Memory B cell (primary cell): ENCODE results near the gene BPIFB2.
"Not testable (repeated sequence)": the region's sequence is repeated elsewhere in the genome, so short reads cannot be mapped to it uniquely, and the experiment has no call there.

Source experiments
- ATAC-seq: fragments of 150-1000 bp; cut with Tn5 transposase; 2 replicates; pipeline ENCODE4 v1.10.0; 2021; ENCODE audit warnings: low read depth, mild to moderate bottlenecking, moderate library complexity
- DNase-seq, 2 donors: peaks; one replicate each; pipeline ENCODE4 v3.0.0; 2022; ENCODE audit warnings: low spot score in 2 of 2
- H3K27ac Mint-ChIP-seq: one replicate; pipeline ENCODE4 v1.8.0; 2022; ENCODE audit warnings: mild to moderate bottlenecking, moderate library complexity, mixed read lengths
- H3K27me3 Mint-ChIP-seq: one replicate; pipeline ENCODE4 v1.8.0; 2022; ENCODE audit warnings: mixed read lengths
- H3K36me3 Mint-ChIP-seq: one replicate; pipeline ENCODE4 v1.8.0; 2022; ENCODE audit warnings: mild to moderate bottlenecking, mixed read lengths
- H3K4me1 Mint-ChIP-seq: one replicate; pipeline ENCODE4 v1.8.0; 2022; ENCODE audit warnings: mixed read lengths
- H3K4me3 Mint-ChIP-seq: one replicate; pipeline ENCODE4 v1.8.0; 2022; ENCODE audit warnings: mild to moderate bottlenecking, moderate library complexity, mixed read lengths
- H3K9me3 Mint-ChIP-seq: one replicate; pipeline ENCODE4 v1.8.0; 2022; ENCODE audit warnings: mixed read lengths

BPIFB2 gene

DNA sequence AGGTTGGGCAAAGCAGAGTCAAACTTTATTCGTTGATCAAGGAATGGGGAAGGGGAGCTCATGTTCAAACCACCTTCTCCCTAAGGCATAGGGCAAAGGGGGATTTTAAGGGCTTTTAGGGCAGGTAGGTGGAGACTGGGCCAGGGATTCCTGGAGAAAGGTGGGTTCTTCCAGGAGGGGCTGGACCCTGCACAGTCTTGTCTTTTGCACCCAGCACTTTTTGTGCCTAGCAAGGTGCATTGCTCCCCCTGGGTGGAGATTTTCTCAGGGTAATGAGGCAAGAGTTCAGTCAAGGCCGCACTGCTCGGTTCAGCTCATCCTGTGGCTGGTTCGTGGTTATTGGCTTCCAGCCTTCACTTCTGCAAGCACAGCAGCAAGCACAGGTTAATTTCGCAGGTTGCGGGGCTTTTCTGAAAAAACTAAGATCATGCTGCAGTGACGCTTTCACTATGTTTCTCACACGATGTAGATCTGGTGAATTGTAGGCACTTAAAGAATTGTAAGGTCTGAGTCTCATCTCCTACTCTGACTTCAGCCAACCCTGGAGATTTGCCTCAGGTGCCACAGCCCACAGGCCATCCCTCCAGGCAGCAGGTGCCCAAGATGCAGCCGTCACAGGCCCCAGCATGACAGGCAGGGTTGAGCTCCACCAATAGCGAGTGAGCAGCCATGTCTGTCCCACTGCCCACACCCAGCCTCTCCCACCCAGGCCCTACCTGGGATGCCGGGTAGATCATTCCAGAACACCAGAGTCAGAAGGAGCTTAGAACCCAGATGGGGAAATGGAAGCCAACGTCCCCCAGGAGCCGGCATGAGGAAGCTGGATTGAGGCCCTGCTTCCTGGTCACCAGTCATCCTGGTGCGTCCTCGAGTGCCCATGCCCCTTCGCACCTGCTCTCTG lies 40.4 kb upstream of the BPIFB2 start:
- Mint-ChIP-seq H3K27ac (peak overlapping the region; percentile 93), H3K27me3 (peaks cover 3% of the 10 kb centered on the region), H3K36me3 (no peaks in the 10 kb centered on the region), H3K4me3 (peak overlapping the region; percentile 6), H3K9me3 (no peaks in the 10 kb centered on the region), H3K4me1 (peaks cover 27% of the 10 kb centered on the region)
- ATAC-seq = peak; percentile 72
- DNase-seq = peak; percentile 24 to 58

- Mint-ChIP-seq H3K36me3 (no peaks in the 10 kb centered on the region), H3K27me3 (peaks cover 3% of the 10 kb centered on the region), H3K4me1 (peaks cover 29% of the 10 kb centered on the region), H3K9me3 (no peaks in the 10 kb centered on the region), H3K4me3 (no peak overlapping the region), H3K27ac (peak overlapping the region; percentile 93)
- ATAC-seq (no peak), DNase-seq (peak in 1 of 2 donors; percentile 9)
These were observed 39.5 kb upstream of the BPIFB2 start for GRCh38 chr20:32967961-32968457.

- H3K36me3 Mint-ChIP-seq = no peaks in the 10 kb centered on the region
- H3K4me3 Mint-ChIP-seq = no peak overlapping the region
- DNase-seq = peak in 1 of 2 donors; percentile 8
- peak overlapping the region; percentile 93 for H3K27ac Mint-ChIP-seq
- no peak for ATAC-seq
- peaks cover 31% of the 10 kb centered on the region for H3K4me1 Mint-ChIP-seq
- H3K27me3 Mint-ChIP-seq = peaks cover 3% of the 10 kb centered on the region
- H3K9me3 Mint-ChIP-seq = no peaks in the 10 kb centered on the region
These were observed 38.8 kb upstream of the BPIFB2 start for GRCh38 chr20:32968478-32969241.

GRCh38 chr20:32969356-32970114 lies 38.0 kb upstream of the BPIFB2 start:
- Mint-ChIP-seq H3K27ac (peak overlapping the region; percentile 93), H3K4me3 (peak overlapping the region; percentile 45), H3K4me1 (peaks cover 28% of the 10 kb centered on the region), H3K9me3 (no peaks in the 10 kb centered on the region), H3K36me3 (no peaks in the 10 kb centered on the region), H3K27me3 (no peaks in the 10 kb centered on the region)
- DNase-seq (peak in 1 of 2 donors; percentile 8), ATAC-seq (no peak)

- DNase-seq (peak in 1 of 2 donors; percentile 9), ATAC-seq (no peak)
- peaks cover 32% of the 10 kb centered on the region for H3K4me1 Mint-ChIP-seq
- H3K27me3 Mint-ChIP-seq = no peaks in the 10 kb centered on the region
- H3K36me3 Mint-ChIP-seq = no peaks in the 10 kb centered on the region
- H3K27ac Mint-ChIP-seq = peak overlapping the region; percentile 93
- H3K4me3 Mint-ChIP-seq = peak overlapping the region; percentile 45
- no peaks in the 10 kb centered on the region for H3K9me3 Mint-ChIP-seq
These were observed 37.2 kb upstream of the BPIFB2 start for GRCh38 chr20:32970115-32970972.

DNA sequence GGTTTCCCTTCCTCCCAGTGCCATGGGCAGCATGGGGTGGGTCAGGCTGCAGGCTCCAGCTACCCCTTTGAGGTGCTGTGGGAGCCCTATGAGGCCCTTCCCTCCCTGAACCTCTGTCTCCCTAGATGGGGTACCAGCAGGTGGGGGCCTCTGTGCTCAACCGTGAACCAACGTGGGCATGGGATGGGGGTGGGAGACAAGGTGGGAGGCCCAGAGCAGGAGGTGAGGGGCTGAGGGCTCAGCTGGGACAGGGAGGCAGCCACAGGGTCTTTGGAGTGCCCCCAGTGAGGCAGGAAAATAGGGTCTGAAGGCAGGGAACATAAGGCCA lies 36.6 kb upstream of the BPIFB2 start:
- no peak overlapping the region for H3K4me3 Mint-ChIP-seq
- no peak for ATAC-seq

DNA sequence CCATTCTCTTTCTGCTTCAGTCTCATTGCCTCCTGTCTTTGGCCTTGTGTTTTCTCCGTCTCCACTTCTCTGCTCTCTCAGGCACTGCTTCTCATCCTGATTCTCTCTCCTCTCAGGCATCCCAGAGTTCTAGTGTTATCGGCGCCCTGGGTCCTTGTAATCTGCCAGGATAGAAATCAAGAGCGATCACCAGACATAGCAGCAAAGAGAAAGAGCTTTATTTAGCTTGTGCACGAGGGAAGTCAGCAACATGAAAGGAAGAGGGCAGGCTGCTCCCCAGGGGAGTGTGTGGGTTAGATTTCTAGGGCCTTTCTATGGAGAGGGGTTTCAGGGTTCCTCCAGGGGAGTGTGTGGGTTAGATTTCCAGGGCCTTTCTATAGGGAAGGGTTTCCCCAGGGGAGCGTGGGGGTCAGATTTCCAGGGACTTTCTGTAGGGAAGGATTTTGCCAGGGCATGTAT lies 35.8 kb upstream of the BPIFB2 start:
- peaks cover 3% of the 10 kb centered on the region for H3K9me3 Mint-ChIP-seq
- peaks cover 2% of the 10 kb centered on the region for H3K36me3 Mint-ChIP-seq
- peak in 1 of 2 donors; percentile 54 for DNase-seq
- peaks cover 27% of the 10 kb centered on the region for H3K4me1 Mint-ChIP-seq
- H3K27me3 Mint-ChIP-seq = no peaks in the 10 kb centered on the region
- ATAC-seq = peak; percentile 27
- H3K4me3 Mint-ChIP-seq = no peak overlapping the region
- H3K27ac Mint-ChIP-seq = no peak overlapping the region

More for the DNA sequence above, 36.6 kb upstream of the BPIFB2 start:
- Mint-ChIP-seq H3K9me3 (no peaks in the 10 kb centered on the region), H3K27ac (no peak overlapping the region), H3K36me3 (no peaks in the 10 kb centered on the region), H3K27me3 (no peaks in the 10 kb centered on the region), H3K4me1 (peaks cover 32% of the 10 kb centered on the region)
- DNase-seq = peak in 1 of 2 donors; percentile 10

DNA sequence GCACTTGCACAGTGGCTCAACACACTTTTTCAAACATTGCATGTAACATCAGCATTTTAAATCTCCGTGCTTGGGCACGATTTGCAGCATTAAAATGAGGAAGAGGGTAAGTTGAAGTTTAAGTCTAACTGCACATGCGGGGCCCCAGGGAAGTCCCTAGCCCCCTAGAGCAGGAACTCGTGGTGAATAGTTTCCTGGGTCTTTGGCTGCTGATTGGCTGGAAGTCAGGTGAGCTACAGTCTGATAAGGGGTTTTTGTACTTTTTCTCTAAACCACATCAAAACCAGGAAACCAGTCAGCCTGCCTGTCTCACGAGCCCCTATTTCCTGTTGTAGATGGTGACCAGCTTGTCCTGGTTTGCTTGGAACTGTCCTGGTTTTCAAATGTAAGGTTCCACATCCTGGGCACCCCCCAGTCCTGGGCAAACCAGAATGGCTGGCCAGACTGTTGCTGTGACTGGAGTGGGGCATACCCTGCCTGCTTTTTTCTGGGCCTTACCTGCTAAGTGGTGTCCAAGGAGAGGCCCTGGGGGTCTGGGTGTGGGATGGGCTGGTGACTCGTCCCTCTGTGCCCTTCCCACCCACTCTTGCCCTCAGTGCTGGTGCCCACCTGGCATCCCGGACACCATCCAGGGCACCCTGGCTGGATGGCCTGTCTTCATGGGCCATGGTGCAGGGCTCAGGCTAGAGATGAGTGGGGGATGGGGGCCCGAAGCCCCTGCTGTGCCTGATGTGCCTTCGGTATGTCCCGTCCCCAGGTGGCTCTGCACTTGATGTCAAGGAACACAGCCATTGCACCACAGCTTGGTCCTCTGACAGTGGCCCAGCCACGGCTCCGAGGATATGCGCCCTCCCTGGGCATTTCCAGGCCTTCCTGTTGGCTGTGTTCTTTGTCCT lies 35.1 kb upstream of the BPIFB2 start:
- DNase-seq = peak; percentile 58 to 80
- peak; percentile 91 for ATAC-seq
- H3K4me1 Mint-ChIP-seq = peaks cover 20% of the 10 kb centered on the region
- peak overlapping the region; percentile 47 for H3K4me3 Mint-ChIP-seq
- no peak overlapping the region for H3K27ac Mint-ChIP-seq
- no peaks in the 10 kb centered on the region for H3K27me3 Mint-ChIP-seq
- peaks cover 2% of the 10 kb centered on the region for H3K36me3 Mint-ChIP-seq
- peaks cover 3% of the 10 kb centered on the region for H3K9me3 Mint-ChIP-seq

- Mint-ChIP-seq H3K36me3 (peaks cover 2% of the 10 kb centered on the region), H3K4me3 (peak overlapping the region; percentile 40), H3K4me1 (peaks cover 20% of the 10 kb centered on the region), H3K9me3 (peaks cover 3% of the 10 kb centered on the region), H3K27ac (no peak overlapping the region), H3K27me3 (no peaks in the 10 kb centered on the region)
- ATAC-seq (no peak), DNase-seq (no peak)
These were observed 34.3 kb upstream of the BPIFB2 start for GRCh38 chr20:32973077-32973717.

DNA sequence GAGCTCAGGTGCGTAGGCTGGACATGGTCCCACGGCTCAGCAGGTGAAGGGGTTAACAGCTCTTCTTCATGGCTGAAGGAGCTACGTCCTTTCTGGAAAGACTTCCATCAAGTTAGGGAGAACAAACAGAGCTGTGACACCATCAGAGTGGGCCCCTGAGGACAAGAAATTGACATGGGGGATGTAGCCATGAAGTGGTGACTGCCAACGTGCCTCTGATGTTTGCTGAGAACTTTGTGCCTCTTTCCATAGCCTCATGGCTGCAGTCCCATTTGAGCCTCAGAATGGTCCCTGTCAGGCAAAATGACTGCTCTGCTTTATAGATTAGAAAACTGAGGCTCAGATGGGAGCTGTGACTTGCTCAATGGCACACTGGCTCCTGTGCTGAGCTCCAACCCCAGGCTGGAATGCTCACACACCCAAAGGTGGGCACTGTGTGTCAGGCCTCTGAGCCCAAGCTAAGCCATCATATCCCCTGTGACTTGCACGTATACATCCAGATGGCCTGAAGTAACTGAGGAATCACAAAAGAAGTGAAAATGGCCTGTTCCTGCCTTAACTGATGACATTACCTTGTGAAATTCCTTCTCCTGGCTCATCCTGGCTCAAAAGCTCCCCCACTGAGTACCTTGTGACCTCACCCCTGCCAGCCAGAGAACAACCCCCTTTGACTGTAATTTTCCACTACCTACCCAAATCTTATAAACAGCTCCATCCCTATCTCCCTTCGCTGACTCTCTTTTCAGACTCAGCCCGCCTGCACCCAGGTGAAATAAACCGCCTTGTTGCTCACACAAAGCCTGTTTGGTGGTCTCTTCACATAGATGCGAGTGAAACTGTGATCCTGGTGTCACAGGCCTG lies 33.1 kb upstream of the BPIFB2 start:
- not testable (repeated sequence) for H3K36me3 Mint-ChIP-seq, ATAC-seq, H3K4me3 Mint-ChIP-seq, H3K27me3 Mint-ChIP-seq, DNase-seq, H3K9me3 Mint-ChIP-seq
- H3K4me1 Mint-ChIP-seq = peaks cover 15% of the 10 kb centered on the region
- H3K27ac Mint-ChIP-seq = peak overlapping the region; percentile 86

DNA sequence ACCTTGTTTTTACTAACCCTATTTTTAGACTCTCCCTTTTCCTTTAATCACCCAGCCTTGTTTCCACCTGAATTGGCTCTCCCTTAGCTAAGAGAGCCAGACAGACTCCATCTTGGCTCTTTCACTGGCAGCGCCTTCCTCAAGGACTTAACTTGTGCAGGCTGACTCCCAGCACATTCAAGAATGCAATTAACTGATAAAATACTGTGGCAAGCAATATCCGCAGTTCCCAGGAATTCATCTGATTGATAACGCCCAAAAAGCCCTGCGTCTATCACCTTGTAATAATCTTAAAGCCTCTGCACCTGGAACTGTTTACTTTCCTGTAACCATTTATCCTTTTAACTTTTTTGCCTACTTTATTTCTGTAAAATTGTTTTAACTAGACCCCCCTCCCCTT lies 32.4 kb upstream of the BPIFB2 start:
- not testable (repeated sequence) for H3K9me3 Mint-ChIP-seq, H3K4me3 Mint-ChIP-seq, H3K4me1 Mint-ChIP-seq, H3K36me3 Mint-ChIP-seq, ATAC-seq, DNase-seq, H3K27me3 Mint-ChIP-seq
- peak overlapping the region; percentile 86 for H3K27ac Mint-ChIP-seq
